ENCODE measurements around the gene ZNF442. TPM values are rescaled to one million over a fixed set of nuclear protein-coding genes. Genes with fewer than 3 reads are reported as not detected.
A peak's percentile ranks its signal among the peaks of the same experiment; 100 is the strongest.
"Not testable (repeated sequence)": the region's sequence is repeated elsewhere in the genome, so short reads cannot be mapped to it uniquely, and the experiment has no call there.

ZNF442 gene
- total RNA-seq, 1 donor from 2014 or later, result 5.1 TPM

DNA sequence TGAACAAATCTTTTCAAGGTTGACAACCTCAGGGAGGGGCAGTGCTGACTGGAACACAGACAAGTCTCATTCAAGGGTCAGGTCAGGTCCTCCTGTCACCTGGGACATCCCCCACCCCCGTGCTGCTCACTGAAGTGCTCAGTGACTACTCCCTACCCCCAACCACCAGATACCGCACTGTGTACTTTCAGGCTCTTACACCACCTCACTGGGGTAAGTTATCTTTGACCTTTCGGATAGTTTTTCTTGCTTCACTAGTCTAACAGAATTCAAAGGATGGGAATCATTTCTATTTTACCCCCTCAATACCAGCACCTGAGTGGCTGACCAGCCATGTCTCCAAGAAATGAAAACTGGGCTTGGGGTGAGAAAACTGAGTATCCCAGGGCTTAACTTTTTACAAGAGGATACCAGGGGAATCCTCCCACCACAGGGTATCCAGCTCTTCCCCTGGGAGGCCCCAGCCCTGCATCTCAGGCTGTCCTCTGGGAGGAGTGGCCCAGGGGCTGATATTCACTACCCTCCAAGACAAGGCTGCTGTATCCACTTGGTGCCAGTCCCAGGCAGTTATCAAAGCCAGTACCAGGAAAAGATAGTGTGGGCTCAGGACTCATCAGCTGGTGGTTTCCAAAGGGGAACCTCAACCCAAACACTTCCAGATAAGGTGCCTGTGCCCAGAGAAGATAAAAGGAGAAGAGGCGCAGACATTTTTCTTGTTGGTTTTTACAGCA, 34.1 kb downstream of the ZNF442 start:
- no peaks in the 10 kb centered on the region for H3K36me3 ChIP-seq
- H3K4me1 ChIP-seq, result peaks cover 14% of the 10 kb centered on the region
- intact Hi-C loops (cut with DNase I), result no loop called here
- no peak overlapping the region for H3K27ac ChIP-seq
- ATAC-seq, result no peak
- TF ChIP-seq, protein P1, sequence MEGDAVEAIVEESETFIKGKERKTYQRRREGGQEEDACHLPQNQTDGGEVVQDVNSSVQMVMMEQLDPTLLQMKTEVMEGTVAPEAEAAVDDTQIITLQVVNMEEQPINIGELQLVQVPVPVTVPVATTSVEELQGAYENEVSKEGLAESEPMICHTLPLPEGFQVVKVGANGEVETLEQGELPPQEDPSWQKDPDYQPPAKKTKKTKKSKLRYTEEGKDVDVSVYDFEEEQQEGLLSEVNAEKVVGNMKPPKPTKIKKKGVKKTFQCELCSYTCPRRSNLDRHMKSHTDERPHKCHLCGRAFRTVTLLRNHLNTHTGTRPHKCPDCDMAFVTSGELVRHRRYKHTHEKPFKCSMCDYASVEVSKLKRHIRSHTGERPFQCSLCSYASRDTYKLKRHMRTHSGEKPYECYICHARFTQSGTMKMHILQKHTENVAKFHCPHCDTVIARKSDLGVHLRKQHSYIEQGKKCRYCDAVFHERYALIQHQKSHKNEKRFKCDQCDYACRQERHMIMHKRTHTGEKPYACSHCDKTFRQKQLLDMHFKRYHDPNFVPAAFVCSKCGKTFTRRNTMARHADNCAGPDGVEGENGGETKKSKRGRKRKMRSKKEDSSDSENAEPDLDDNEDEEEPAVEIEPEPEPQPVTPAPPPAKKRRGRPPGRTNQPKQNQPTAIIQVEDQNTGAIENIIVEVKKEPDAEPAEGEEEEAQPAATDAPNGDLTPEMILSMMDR (IDR thresholded peaks at IDR 0.05), result no peak
- DNase-seq, result no peak
- no peaks in the 10 kb centered on the region for H3K9me3 ChIP-seq
- no peak overlapping the region for H3K4me3 ChIP-seq
- H3K27me3 ChIP-seq, result no peaks in the 10 kb centered on the region

DNA sequence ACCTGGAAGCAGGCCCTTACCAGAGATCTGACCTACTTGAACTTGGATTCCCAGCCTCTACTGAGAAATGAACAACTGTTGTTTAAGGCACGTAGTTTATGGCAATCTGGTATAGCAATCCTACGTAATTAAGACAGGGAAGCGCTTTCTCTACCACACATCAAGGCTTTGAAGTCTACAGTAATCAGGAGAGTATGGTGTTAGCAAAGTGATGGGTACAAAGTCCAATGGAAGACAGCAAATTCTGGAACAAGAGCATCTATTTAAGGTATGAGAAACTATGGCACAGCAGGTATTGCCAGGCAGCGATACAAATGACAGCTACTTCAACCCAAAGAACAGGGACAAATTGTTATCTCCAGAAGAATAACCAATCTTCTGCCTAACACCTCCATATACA, 35.1 kb downstream of the ZNF442 start:
- ATAC-seq, result no peak
- intact Hi-C loops (cut with DNase I), result no loop called here
- TF ChIP-seq, protein P1 (IDR thresholded peaks at IDR 0.05), result no peak

DNA sequence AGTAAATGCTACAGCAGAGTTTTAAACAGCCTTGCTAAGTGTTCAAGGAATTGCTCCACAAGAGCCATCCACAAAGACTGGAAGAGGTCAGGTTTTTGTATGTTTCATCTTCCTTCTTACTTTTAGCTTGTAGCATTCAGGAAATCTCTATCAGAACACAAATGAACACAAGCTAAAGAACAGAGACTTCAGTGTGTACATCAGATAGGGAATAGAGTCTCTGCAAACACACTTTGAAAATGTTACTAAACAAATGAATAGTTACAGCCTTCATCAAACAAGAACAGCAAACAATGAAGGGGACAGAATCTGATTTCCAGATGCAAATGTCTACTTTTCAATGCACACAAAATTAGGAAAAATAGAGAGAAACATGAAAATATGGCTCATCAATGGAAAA, 39.8 kb downstream of the ZNF442 start:
- no peak for ATAC-seq
- Histone ChIP-seq H3K27ac (no peak overlapping the region), H3K9me3 (no peaks in the 10 kb centered on the region), H3K4me1 (no peaks in the 10 kb centered on the region), H3K4me3 (no peak overlapping the region), H3K36me3 (peaks cover 10% of the 10 kb centered on the region), H3K27me3 (no peaks in the 10 kb centered on the region)
- intact Hi-C loops (cut with DNase I), result no loop called here
- DNase-seq, result no peak
- TF ChIP-seq, protein P1 (IDR thresholded peaks at IDR 0.05), result no peak

More for the DNA sequence above, 35.1 kb downstream of the ZNF442 start:
- Histone ChIP-seq H3K9me3 (no peaks in the 10 kb centered on the region), H3K27me3 (no peaks in the 10 kb centered on the region), H3K4me3 (no peak overlapping the region), H3K36me3 (no peaks in the 10 kb centered on the region), H3K4me1 (peaks cover 14% of the 10 kb centered on the region), H3K27ac (no peak overlapping the region)
- DNase-seq, result no peak

DNA sequence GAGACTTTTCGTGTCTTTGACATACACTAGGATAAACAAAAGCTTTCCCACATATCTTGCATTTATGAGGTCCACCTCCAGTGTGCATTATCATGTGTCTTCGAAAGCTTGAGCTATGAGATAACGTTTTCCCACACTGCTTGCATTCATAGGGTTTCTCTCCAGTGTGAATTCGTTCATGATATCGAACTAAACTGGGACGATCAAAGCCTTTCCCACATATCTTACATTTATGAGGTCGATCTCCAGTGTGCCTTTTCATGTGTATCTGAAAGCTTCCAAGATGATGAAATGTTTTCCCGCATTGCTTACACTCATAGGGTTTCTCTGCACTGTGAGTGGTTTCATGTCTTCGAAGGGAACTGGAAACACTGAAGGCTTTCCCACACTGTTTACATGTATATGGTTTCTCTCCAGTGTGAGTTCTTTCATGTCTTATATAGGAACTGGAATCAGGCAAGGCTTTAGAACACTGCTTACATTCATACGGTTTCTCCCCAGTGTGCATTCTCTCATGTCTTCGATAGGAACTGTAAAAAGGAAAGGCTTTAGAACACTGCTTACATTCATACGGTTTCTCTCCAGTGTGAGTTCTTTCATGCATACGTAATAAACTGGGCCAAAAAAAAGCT, 46.6 kb downstream of the ZNF442 start:
- Histone ChIP-seq H3K4me1 (no peaks in the 10 kb centered on the region), H3K27ac (no peak overlapping the region), H3K36me3 (peaks cover 35% of the 10 kb centered on the region), H3K4me3 (no peak overlapping the region), H3K9me3 (no peaks in the 10 kb centered on the region), H3K27me3 (no peaks in the 10 kb centered on the region)
- intact Hi-C loops (cut with DNase I), result no loop called here
- ATAC-seq (no peak), DNase-seq (no peak)
- TF ChIP-seq, protein P1 (IDR thresholded peaks at IDR 0.05), result no peak

DNA sequence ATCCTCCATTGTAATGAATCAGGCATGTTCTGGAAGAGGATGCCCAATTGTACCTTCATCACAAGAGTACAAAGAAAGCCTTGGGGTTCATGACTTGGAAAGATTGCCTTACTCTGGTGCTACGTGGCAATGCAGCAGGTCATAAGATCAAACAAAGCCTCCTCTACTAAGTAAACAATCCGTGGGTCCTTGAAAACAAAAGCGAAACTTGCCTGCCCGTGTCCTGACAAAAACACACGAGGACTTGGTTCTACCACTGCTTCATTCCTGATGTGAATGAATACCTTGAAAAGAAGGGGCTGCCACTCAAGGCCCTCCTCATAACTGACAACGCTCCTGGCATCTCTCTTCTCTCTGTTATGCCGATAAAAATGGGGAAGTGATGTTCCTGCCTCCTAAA, 50.9 kb downstream of the ZNF442 start:
- TF ChIP-seq, protein P1 (IDR thresholded peaks at IDR 0.05), result no peak
- intact Hi-C loops (cut with DNase I), result no loop called here
- Histone ChIP-seq H3K4me1 (no peaks in the 10 kb centered on the region), H3K4me3 (peak overlapping the region; percentile 11), H3K27me3 (no peaks in the 10 kb centered on the region), H3K9me3 (no peaks in the 10 kb centered on the region), H3K27ac (peak overlapping the region; percentile 30), H3K36me3 (peaks cover 14% of the 10 kb centered on the region)
- DNase-seq (no peak), ATAC-seq (peak; percentile 73)

DNA sequence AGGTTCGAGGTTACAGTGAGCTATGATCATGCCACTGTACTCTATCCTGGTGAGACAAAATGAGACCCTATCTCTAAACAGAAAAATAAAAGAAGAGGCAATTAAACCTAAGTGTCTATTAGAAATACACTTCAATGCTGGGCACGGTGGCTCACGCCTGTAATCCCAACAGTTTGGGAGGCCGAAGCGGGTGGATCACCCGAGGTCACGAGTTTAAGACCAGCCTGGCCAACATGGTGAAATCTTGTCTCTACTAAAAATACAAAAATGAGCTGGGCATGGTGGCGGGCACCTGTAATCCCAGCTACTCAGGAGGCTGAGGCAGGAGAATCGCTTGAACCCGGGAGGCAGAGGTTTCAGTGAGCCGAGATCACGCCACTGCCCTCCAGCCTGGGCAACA, 56.6 kb downstream of the ZNF442 start:
- H3K36me3 ChIP-seq; H3K27me3 ChIP-seq; H3K4me1 ChIP-seq; H3K27ac ChIP-seq; intact Hi-C loops (cut with DNase I); ATAC-seq; DNase-seq; H3K9me3 ChIP-seq; H3K4me3 ChIP-seq: not testable (repeated sequence)
